CD4-positive, alpha-beta T cell treated with Interleukin-2 at 100 ng/mL for 4 hours (primary cell): ENCODE measurements around the gene SLC7A14.

Source experiments
- DNase-seq: peaks from one replicate; pipeline ENCODE4 v3.0.0-alpha.2; 2020; ENCODE audit warnings: low spot score

The SLC7A14 gene

GRCh38 chr3:170534227-170534626 lies 51.6 kb downstream of the SLC7A14 start:
- no peak for DNase-seq

- no peak for DNase-seq
Measured at GRCh38 chr3:170532573-170532972, 53.3 kb downstream of the SLC7A14 start.

GRCh38 chr3:170531657-170532335 lies 54.1 kb downstream of the SLC7A14 start:
- DNase-seq = no peak

- DNase-seq = no peak
Measured at GRCh38 chr3:170531054-170531453, 54.8 kb downstream of the SLC7A14 start.

GRCh38 chr3:170529912-170530311 lies 56.0 kb downstream of the SLC7A14 start:
- no peak for DNase-seq

GRCh38 chr3:170529346-170529745 lies 56.5 kb downstream of the SLC7A14 start:
- DNase-seq = no peak

- DNase-seq = no peak
Measured at GRCh38 chr3:170528726-170529125, 57.1 kb downstream of the SLC7A14 start.

GRCh38 chr3:170524073-170524472 lies 61.8 kb downstream of the SLC7A14 start:
- no peak for DNase-seq

- no peak for DNase-seq
Measured at GRCh38 chr3:170523248-170523647, 62.6 kb downstream of the SLC7A14 start.

- DNase-seq = no peak
Measured at GRCh38 chr3:170522201-170522600, 63.7 kb downstream of the SLC7A14 start.

- no peak for DNase-seq
Measured at GRCh38 chr3:170520996-170521395, 64.9 kb downstream of the SLC7A14 start.

GRCh38 chr3:170517242-170517945 lies 68.5 kb downstream of the SLC7A14 start:
- DNase-seq = no peak

- DNase-seq = no peak
Measured at GRCh38 chr3:170513642-170514041, 72.2 kb downstream of the SLC7A14 start.

- no peak for DNase-seq
Measured at GRCh38 chr3:170511371-170511770, 74.5 kb downstream of the SLC7A14 start.

- no peak for DNase-seq
Measured at GRCh38 chr3:170508839-170509238, 77.0 kb downstream of the SLC7A14 start.

- no peak for DNase-seq
Measured at GRCh38 chr3:170508291-170508690, 77.6 kb downstream of the SLC7A14 start.

GRCh38 chr3:170507063-170507462 lies 78.8 kb downstream of the SLC7A14 start:
- no peak for DNase-seq

GRCh38 chr3:170506556-170506955 lies 79.3 kb downstream of the SLC7A14 start:
- DNase-seq = no peak

GRCh38 chr3:170502297-170502696 lies 83.6 kb downstream of the SLC7A14 start:
- DNase-seq = no peak

GRCh38 chr3:170500995-170501394 lies 84.9 kb downstream of the SLC7A14 start:
- DNase-seq = no peak

- no peak for DNase-seq
Measured at GRCh38 chr3:170500462-170500861, 85.4 kb downstream of the SLC7A14 start.

- peak; percentile 7 for DNase-seq
Measured at GRCh38 chr3:170499562-170500156, 86.2 kb downstream of the SLC7A14 start.
